Measurements from ENCODE around the gene NFIX. TPM values are rescaled to one million over a fixed set of nuclear protein-coding genes. Genes with fewer than 3 reads are reported as not detected.

The NFIX gene
- total RNA-seq, 1 donor from 2014 or later = 2.6 TPM

DNA sequence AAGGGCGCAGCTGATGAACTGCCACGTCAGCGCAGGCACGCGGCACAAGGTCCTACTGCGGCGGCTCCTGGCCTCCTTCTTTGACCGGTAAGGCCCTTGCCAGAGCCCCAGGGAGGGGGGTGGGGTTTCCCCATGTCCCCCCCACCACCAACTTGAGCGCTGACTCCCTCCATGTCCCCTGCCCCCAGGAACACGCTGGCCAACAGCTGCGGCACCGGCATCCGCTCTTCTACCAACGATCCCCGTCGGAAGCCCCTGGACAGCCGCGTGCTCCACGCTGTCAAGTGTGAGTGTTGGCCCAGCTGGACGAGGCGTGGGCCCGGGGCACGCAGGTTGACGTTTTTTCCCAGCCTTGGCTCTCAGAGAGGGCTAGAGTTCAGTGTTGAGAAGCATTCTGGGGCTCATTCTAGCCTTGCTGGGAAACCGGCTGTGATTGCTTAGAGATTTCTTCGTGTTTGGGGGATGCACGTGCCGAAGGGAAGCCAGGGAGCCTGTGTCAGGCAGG, 142.1 kb downstream of the NFIX start:
- Mint-ChIP-seq H3K36me3 (ENCODE audit: low read depth) (peaks cover 57% of the 10 kb centered on the region), H3K4me3 (no peak overlapping the region), H3K27ac (no peak overlapping the region), H3K9me3 (no peaks in the 10 kb centered on the region), H3K4me1 (peaks cover 6% of the 10 kb centered on the region), H3K27me3 (no peaks in the 10 kb centered on the region)
- TF ChIP-seq, protein P1, sequence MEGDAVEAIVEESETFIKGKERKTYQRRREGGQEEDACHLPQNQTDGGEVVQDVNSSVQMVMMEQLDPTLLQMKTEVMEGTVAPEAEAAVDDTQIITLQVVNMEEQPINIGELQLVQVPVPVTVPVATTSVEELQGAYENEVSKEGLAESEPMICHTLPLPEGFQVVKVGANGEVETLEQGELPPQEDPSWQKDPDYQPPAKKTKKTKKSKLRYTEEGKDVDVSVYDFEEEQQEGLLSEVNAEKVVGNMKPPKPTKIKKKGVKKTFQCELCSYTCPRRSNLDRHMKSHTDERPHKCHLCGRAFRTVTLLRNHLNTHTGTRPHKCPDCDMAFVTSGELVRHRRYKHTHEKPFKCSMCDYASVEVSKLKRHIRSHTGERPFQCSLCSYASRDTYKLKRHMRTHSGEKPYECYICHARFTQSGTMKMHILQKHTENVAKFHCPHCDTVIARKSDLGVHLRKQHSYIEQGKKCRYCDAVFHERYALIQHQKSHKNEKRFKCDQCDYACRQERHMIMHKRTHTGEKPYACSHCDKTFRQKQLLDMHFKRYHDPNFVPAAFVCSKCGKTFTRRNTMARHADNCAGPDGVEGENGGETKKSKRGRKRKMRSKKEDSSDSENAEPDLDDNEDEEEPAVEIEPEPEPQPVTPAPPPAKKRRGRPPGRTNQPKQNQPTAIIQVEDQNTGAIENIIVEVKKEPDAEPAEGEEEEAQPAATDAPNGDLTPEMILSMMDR (IDR thresholded peaks at IDR 0.05) = no peak
- intact Hi-C loops (cut with micrococcal nuclease) = no loop called here
- CTCF ChIA-PET = no interaction called here
- POLR2A ChIA-PET = no interaction called here
- DNase-seq (no peak), ATAC-seq (ENCODE audit: low read depth) (no peak)

DNA sequence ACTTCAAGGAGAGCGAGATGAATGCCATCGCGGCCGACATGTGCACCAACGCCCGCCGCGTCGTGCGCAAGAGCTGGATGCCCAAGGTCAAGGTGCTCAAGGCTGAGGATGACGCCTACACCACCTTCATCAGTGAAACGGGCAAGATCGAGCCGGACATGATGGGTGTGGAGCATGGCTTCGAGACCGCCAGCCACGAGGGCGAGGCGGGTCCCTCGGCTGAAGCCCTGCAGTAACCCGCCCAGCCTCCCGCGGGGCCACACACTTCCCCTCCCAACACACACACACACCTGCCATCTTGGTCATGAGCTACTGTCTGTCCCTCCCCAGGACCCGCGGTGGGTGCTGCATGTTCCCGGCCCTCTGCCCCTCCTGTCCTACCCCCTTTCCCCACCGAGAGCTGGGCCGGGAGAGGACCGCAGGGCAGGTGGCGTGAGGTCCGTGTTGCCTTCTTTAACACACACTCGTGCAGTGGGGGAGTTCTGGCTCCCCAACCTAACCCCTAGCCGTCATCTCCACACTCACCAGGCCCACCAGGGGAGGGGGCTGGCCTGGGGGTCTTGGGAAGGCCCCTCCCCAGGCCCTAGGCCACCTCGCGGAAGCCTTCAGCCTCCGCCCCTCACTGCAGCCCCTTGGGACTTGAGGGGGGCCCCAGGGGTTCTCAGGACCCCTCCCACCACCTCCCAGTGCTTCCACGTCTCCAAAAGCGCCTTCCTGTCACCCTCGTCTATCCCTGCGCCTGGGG, 143.1 kb downstream of the NFIX start:
- TF ChIP-seq, protein P1 (IDR thresholded peaks at IDR 0.05) = no peak

DNA sequence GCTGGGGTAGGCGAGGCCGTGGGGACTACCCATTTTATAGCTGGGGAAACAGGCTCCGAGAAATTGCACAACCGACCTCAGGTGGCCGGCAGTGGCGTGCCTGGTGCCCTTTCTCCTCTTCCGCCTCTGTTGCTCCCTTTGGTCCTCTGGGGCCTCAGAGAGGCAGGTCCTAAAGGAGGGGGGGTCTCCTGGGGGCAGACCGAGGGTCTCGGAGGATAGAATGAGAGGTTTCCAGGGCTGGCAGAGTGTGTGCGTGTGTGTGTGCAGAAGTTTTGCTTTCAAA, 143.6 kb downstream of the NFIX start:
- TF ChIP-seq, protein P1 (IDR thresholded peaks at IDR 0.05) = no peak
- DNase-seq (no peak), ATAC-seq (ENCODE audit: low read depth) (no peak)
- ChIA-PET CTCF (no interaction called here), POLR2A (no interaction called here)
- intact Hi-C loops (cut with micrococcal nuclease) = no loop called here
- no peak overlapping the region for H3K4me3 Mint-ChIP-seq
- no peaks in the 10 kb centered on the region for H3K9me3 Mint-ChIP-seq
- H3K36me3 Mint-ChIP-seq (ENCODE audit: low read depth) = peaks cover 57% of the 10 kb centered on the region
- H3K4me1 Mint-ChIP-seq = no peaks in the 10 kb centered on the region
- H3K27ac Mint-ChIP-seq = no peak overlapping the region
- H3K27me3 Mint-ChIP-seq = no peaks in the 10 kb centered on the region

More for the DNA sequence above, 143.1 kb downstream of the NFIX start:
- intact Hi-C loops (cut with micrococcal nuclease) = no loop called here
- Mint-ChIP-seq H3K4me1 (no peaks in the 10 kb centered on the region), H3K4me3 (no peak overlapping the region), H3K9me3 (no peaks in the 10 kb centered on the region), H3K27ac (no peak overlapping the region), H3K36me3 (ENCODE audit: low read depth) (peaks cover 59% of the 10 kb centered on the region), H3K27me3 (no peaks in the 10 kb centered on the region)
- ATAC-seq (ENCODE audit: low read depth) = no peak
- ChIA-PET POLR2A (no interaction called here), CTCF (no interaction called here)
- no peak for DNase-seq

DNA sequence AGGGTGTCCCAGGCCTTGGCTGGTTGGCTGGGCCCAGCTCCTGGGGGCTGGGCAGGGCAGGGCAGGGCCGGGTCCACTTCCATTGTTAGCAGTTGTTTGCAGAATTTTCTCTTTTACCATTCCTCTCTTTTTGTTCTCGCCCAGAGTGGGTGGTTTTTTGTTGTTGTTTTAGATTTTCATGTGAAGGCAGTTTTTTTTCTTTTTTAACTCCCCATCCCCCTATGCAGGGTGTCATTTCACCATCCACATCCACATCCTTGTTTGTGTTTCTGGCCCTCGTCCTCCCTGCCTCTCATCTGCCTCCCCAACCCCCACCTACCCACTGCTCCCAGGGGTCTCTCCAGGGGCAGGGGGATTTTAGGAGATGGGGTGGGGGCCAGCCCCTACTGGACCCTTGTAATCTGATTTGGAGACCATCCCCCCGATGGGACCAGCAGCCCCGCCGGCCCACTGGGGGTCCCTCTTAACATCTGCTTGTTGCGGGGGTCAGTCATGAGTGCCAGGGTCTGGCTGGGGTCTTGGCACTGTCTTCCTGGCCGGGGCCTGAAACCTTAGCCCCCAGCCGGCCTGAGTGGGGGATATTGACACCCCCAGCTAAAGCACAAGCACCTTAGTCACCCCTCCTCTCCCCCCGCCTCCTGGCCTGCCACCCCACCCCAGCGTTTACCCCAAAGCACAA, 144.5 kb downstream of the NFIX start:
- ATAC-seq (ENCODE audit: low read depth) = no peak
- H3K9me3 Mint-ChIP-seq = no peaks in the 10 kb centered on the region
- H3K27ac Mint-ChIP-seq = no peak overlapping the region

More for the DNA sequence above, 144.5 kb downstream of the NFIX start:
- TF ChIP-seq, protein P1 (IDR thresholded peaks at IDR 0.05) = no peak
- DNase-seq = no peak
- Mint-ChIP-seq H3K4me3 (no peak overlapping the region), H3K36me3 (ENCODE audit: low read depth) (peaks cover 59% of the 10 kb centered on the region), H3K4me1 (no peaks in the 10 kb centered on the region), H3K27me3 (no peaks in the 10 kb centered on the region)
- ChIA-PET CTCF (no interaction called here), POLR2A (no interaction called here)
- intact Hi-C loops (cut with micrococcal nuclease) = no loop called here

Measured in activated B cell treated with CpG ODN at 0.5 μM for 24 hours (primary cell).